NCI-H1436 (cell line): ENCODE results near the gene LRP8.

ENCODE experiments used
- DNase-seq: peaks from one replicate; lab custom pipeline; 2025; lab: John Stamatoyannopoulos, UW

Gene LRP8

DNA sequence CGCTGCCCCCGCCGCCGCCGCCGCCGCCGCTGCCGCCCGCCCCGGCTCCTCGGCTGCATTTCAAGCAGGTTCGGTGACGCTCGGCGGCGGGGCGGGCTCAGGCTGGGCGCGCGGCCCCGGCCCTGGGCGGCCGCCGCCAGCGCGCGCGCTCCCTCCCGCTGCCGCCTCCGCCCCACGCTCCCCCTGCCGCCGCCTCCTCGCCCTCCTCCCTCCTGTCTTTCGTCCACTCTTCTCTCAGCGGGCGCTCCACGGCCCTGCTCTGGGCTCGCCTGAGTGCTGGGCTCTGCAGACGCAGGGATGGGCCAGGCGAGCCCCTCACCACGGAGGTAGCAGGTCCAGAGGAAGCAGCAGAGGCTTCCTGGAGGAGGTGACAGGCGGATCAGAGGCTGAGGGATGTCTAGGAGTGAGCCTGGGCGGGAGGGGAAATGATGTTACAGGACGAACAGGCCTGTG lies at the start of gene LRP8:
Gene LRP8, minus strand, starts transcription at position 62 of the 453 bp plus-strand sequence. CDS start 158 bp downstream, outside the sequence.
- DNase-seq: peak; percentile 57

DNA sequence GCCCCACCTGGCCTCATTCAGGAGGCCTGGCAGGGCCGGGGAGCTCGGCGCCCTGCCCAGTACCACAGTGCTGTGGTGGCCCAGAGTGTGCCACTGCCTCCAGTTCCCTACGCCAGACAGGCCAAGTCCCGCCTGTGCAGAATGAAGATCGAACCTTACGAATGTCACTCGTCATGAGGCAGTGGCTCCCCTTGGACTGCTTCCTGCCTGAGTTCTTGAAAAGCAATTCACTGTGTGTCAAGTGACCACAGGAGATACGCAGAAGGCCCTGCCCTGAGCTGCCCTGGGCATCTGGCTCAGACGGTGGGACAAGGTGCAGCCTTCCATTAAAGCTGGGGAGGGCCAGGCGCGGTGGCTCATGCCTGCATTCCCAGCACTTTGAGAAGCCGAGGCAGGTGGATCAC lies 49.6 kb upstream of the LRP8 start:
- DNase-seq: no peak

DNA sequence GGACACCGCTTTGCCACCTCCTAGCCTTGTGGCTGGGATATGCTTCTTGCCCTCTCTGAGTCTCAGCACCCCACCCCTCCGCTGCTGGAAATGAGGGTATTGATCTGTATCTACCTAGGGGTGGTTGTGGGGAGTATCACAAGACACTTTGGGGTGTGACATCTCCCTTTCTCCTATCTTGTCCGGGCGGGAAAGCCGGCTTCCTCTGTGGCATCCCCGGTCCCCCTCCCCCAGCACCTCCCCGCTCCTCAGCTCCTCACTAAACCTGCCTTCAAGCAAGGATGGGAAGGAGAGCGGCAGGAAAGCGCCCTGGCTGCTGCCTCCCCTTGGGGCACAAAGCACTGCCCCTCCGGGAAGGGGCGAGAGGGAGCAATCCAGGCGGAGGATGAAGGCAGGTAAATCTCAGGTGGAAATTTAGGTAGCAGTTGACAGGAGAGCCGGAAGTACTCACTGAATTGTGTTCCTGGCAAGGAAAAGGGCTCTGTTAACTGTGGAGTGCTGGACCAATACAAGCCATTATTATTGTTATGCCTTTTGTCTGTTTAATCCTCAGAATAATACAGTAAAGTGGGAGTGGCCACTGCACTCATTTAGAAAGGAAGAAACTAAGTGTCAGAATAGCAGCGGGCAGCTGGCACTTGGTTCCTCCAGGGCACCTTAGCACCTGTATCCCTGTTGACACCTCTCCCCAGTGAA lies 49.0 kb upstream of the LRP8 start:
- peak; percentile 48 for DNase-seq

DNA sequence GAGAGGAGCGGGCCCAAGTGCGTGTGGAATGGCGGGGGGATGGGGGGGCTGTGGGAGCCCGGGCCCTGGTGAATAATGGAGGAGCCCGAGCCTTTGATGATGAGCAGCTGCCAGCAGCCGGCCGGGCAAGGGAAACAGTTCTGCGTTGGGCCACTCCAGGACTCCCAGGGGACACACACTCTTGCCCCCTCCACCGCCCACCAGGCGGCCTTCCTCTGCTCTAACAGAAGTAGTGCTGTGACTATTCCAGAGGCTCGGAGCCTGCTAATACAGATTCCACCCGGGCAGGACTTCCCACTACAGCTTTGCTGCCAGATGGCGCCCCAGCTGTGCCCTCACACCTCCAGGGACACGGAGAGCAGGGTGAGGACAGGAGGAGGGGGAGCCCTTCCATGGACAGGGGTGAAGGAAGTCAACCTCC lies 48.2 kb upstream of the LRP8 start:
- DNase-seq: peak; percentile 20

DNA sequence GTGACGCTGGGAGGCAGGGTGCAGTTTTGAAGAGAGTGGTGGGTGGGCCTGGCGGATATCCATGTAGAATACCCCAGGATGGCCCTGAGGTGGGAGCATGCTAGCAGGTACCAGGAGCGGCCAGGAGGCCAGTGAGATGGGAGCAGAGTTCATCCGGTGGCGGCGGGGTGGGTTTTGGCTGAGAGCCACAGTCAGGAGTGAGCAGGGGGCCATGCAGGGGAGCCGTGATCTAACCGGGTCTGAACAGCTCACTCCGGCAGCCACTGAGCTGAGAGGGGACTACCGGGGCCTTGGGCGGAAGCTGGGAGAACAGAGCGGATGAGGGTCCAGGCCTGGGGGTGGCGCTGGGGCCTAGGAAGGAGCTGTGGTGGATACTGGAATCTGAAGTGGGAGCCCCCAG lies 47.6 kb upstream of the LRP8 start:
- no peak for DNase-seq

DNA sequence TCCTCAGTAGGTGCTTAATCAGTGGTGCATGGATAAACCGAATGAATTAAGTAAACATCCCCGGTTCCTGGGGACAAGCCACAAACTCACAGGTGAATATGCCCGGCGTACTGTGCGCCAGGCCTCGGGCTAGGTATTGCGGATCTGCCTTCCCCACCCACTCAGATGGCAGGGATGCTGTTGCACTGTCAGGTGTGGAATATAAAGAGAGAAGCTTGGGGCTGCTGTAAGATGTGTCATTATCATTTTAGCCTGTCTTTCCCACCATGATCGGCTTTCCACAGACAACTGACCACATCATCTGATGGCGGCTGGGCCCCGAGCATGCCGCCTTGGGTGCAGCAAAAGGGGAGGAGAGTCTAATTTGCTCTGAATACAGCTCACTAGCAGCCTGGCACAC lies 45.4 kb upstream of the LRP8 start:
- no peak for DNase-seq

DNA sequence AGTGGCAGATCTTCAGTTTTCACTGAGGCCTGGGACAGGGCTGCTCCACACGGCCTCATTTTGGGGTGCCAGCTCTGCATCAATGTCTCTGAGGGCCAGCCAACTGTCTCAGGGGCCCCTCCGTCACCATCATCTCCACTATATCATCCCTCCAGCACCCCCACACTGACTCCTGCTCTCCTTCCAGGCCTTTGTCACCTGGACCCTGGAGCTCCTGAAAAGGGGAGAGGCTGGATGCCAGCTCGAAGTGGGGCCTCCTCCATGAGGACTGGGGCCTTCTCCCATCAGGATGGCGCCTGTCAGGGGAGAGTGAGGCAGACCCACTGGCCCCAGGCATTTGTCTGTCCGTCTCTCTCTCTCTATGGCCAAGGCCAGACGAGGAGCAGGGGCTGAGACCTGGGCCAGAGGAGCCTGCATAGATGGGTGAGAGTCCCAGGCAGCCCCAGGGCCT lies 44.7 kb upstream of the LRP8 start:
- no peak for DNase-seq

DNA sequence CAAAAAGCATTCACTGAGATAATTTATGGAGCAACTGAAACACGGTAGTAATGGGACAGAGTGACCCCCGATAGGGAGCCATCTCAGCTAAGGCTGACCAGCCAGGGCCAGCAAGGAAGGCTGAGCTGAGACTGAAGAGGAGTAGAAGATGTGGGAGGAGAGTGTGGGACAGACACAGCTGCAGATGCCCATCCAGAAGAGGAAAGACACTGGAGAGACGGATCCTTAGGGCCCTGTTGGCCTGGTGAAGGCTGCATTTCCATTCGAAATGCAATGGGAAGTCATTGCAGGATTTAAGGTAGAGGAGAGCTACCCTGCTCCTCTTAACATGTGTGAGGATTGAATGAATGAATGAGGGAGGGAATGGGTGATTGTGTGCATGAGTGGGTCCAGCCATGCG lies 44.0 kb upstream of the LRP8 start:
- no peak for DNase-seq

DNA sequence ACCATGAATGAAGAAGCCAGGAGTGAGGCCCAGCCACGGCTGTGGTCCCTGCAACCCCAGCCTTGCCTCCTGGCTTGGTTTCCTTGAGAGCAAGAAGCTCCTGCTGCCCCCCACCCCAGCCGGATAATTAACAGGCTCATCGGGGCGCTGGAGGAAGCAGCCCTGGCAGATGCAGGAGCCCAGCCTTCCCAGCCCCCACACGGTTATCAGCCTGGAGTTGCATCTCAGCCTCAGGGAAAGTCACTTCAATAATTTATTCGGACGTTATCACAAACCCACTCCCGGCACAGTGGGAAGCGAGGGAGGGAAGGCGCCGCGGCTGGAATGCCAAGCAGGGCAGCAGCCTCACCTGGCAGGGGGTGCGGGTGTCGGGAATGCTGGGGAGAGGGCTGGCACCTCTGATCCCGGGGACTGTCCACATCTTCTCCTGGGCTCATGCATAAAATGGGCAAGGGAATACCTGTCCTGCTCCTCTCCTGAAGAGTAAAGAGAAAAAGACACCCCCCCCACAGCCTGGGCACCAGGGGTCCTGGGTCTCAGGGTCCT lies 43.3 kb upstream of the LRP8 start:
- DNase-seq: no peak

DNA sequence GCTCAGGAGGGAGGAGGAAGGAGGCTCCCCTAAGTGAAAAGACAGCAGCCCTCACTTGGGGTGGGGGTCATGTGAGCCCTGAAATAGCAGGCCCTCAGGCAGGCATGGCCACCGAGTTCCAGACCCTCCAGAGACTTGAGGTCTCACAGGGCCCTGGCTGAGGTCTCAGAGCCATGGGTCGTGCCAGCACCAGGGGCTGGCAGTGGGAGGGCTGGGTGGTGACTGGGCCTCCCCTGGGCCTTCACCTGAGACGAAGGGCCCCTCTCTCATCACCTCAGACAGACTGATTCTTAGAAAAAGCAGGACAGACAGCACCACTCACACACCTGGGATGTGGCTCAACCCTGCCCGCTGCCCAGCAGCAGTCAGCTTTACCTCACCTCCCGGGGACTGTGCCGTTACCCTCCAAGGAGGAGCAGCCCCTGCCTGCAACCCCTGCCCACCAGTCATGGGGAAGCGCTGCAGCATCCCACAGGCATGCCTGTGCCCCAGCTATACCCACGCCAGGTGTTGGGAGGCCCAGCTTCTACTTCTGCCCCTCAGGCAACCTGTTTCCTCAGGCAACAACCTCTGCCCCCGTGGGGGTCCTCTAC lies 42.6 kb upstream of the LRP8 start:
- DNase-seq: no peak

DNA sequence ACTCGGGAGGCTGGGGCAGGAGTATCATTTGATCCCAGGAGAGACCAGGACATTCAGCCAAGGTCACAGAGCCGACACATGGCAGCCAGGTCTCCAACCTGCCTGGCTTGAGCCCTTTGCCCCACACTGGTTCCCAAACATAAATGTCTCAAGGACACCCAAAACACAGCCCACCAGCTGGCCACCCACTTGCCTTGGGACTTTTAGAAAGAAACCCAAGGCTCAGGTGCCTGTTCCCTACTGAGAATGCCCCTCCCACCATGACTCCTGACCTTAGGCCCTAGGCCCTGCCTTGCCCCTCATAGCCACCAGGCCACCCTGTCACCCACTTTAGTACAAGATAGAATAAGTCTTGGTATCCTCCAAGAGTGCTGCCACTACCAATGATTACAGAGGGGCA lies 41.9 kb upstream of the LRP8 start:
- no peak for DNase-seq

DNA sequence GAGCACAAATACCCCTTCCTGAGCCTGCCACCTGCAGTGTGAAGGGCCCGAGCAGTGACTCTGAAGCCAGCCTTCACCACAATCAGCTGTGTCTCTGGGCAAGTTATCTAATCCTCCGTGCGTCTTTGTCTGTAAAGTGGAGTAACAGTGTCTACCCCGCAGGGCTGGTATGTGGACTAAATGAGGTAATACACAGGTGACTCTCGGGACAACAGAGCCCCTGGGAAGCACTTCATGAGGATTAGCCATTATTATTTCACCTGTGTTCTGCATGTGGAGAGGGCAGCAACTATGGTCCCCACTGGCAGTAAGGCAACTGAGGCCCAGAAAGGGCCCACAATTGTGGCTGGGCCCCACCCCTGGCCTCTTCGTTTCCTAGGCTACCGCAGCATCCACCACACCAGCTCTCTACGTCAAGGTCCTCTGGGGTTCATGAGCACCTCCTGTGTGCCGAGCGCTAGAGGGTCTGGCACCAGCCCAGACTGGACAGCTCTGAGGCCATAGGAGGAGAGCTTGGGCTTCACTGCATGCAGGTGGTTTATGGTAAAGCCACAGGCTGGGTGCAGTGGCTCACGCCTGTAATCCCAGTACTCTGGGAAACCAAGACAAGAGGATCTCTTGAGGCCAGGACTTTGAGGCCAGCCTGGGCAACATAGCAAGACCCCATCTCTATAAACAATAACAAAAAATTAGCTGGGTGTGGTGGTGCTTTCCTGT lies 41.3 kb upstream of the LRP8 start:
- DNase-seq: no peak

DNA sequence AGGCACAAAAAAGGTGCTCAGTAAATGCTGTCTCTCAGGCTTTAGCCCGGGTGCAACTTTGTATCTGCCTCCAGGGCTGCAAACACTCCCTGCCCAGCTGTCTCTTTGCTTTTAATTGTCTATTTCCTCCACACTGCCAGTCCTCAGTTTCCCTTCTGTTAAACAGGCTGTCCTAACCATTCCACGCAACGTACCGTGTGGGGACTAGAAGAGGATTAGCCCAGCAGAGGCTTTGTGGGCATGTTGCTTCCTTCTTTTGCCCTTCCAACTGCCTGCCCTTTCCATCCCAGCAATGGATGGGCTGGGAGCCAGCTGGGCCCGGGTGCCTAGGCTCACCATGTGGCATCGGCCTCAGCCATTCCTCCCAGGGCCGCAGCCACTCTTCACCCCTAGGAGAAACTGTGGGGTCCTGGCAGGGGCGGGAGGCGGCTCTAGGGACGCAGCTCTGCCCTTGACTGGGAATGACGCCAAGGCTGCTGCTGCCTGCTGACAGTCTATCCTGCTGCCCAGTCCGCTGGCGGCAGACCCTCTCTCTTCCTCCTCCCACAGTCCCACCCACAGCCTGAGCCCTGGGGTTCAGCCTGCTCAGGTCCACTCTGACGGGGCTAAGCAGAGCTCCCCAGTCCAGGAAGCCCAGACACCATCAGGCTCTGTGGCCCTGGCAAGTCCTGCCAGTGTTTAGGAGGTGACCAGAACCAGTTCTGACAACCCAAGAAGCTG lies 40.6 kb upstream of the LRP8 start:
- no peak for DNase-seq

DNA sequence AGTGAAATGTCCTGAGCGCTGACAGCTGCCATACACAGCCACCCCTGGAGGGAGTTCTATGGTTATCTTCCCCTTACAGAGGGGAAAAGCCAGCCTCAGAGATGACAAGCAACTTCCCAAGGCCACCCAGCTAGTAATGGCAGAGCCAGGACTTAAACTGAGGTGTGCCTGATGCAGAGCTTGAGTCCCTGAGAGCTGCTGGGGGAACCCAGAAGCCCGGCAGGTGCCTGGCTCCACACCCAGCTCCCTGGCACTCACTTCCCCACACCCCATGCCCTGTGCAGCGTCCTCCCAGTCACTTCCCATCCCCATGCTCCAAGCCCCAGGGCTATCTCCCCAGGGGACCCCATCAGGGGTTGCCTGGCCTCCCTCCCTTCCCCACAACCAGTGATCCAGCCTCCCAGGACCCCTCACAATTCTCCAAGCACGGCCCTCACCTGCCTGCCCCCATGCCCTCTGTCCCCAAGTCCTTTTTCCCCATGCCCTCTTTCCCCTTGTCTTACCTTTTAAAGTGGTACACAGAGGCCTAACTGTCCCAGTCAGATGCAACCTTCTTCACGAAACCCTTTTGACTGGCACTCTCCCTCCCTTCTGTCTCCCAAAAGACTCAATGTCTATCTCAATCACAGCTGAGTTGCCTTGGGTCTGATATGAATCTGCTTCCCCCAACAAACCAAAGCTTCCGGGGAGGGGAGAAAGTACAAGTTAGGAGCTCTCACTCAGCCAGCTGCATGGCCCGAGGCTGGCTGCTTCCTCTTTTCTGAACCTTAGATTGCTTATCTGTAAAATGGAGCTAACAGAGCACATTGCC lies 39.8 kb upstream of the LRP8 start:
- DNase-seq: no peak

DNA sequence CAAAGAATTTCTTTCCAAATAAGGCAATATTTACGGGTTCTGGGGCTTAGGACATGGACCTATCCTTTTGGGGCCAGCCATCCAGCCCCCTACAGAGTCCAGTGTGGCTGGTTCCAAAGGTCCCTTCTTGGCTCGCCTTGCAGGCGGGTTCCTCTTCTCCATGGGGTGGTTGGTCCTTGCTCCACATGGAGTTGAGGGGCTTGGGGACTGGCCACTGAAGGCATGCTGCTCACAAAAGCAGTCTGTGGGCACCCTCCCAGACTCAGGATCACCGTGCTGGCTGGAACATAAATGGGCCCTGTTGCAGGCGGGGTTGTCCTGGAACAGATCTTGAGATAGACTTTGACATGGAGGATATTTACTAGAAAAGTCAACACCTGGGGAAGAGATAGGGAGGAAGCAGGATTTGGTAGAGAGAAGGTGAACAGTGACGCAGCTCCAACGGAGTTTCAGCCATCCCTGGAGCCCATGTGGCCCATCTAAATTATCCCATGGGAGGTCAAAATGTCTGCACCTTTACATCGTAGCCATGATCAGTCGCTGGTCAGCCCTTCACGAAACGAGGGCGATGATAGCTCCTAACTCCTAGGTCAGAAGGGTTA lies 39.1 kb upstream of the LRP8 start:
- no peak for DNase-seq

DNA sequence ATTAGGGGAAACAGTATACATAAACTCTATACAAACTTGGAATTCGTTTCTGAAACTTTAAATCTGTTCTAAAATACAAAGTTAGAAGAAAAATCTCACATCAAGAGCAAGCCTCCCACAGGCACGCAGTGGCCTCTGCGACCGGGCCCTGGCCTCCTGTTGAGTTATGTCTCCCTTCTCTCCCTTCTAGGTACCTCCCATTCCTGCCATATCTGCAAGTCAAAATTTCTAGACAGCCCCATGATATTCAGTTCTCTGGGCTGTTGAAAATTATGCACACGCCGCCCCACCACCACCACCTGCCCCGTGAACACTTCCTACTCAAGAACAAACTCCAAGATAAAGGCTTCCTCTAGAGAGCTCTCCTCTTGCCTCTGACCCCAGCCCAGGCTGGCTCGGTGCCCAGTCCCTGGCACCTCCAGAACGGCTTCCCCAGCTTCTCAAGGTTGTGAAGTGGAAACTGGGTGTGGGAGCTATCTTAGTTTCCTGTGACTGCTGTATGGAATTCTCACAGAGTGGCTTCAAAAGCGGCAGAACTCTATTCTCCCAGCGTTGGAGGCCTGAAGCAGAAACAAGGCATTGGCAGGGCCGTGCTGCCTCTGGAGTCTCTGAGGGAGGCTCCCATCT lies 37.7 kb upstream of the LRP8 start:
- DNase-seq: no peak

DNA sequence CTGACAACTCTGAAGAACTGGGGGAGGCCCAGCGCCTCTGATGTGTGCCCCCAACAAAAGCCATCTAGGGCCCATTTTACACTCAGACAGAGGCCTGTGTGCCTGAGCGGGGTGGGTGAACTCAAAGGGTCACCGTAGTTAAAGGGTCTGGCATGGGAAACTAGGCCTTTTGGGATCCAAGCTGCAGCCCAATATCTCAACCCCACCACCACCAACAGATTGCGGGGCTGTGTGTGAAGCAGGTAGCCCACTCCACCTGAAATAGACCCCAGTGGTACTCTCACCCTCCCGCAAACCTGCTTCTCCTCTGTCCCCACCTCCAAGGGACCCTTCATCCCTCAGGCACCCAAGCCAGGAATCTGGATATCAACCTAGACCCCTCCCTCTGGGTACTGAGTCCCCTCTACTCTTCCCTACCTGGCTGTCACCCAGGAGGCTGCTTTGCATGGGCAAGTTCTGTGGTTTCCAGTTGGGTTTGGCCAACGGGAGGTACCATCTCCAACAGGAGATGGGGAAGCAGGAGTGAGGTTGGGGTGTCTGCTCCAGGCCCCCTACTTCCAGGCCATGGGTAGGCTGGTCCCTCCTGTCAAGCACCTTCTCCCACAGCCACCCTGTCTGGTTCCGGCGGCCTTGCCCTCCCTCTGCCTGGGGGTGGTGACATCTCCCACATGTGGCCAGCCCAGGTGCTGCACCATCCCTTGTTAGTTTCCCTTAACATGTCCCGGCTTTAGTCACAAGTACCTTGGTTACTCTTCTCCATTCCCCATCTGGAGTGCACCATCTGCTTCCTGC lies 35.2 kb upstream of the LRP8 start:
- DNase-seq: no peak

DNA sequence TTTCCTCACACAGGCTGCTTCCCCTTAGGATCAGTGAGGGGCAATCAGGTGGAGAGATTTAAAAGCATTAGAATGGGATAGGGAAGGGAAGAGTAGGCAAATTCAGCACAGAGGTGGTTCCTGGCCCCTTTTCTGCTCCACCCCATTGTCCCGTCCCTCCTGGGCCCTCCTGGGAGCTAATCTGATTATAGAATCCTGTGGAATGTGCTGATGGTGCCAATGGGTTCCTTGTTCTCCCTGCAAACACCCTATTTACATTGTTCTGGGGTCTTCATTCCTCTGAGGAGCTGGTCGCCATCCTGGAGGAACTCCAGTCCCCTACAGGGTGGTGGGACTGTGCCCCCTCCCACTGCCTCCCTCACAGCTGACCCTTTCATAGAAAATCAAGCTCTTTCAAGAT lies 34.4 kb upstream of the LRP8 start:
- no peak for DNase-seq

DNA sequence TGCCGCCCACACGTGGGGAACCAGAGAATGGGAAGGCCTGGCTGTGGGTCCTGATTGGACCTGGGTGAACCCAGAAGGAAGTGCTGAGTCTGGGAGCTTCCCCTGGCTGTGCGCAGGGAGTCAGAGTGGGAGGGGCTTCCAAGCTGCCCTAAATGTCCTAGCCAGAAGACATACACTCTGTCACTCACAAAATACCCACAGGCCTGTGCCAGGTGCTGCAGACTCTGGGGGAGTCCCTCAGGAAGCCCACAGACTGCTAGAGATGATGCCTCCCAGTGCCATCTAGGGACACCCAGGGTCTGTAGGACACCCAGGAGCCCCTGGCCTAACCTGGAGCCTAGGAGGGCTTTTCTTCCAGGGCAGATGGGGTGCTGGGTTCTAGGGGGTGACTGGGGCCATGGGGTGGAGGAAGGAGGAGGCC lies 33.7 kb upstream of the LRP8 start:
- no peak for DNase-seq

DNA sequence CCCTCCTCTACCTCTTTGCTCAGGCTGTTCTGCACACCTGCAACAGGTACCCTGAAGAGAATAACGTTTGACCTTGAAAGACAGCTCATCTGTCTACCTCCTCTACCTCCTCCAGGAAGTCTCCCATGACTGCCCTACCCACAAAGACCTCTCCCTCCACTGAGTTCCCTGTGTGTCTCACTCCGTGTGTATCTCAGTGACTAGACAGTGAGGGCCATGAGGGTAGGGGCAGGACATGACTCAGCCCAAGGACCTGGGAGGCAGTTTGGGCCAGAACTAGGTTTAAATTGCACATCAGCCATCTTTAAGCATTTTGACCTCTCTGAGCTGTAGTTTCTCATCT lies 32.0 kb upstream of the LRP8 start:
- no peak for DNase-seq
